Activated effector memory CD4-positive, alpha-beta T cell treated with Interleukin-2 at 50 U/mL for 16 hours (primary cell): ENCODE results near the gene TMEM256.
A peak's percentile ranks its signal among the peaks of the same experiment; 100 is the strongest.

Experiments used
- DNase-seq: peaks from one replicate; pipeline ENCODE4 v3.0.0-alpha.2; 2020

Gene TMEM256

DNA sequence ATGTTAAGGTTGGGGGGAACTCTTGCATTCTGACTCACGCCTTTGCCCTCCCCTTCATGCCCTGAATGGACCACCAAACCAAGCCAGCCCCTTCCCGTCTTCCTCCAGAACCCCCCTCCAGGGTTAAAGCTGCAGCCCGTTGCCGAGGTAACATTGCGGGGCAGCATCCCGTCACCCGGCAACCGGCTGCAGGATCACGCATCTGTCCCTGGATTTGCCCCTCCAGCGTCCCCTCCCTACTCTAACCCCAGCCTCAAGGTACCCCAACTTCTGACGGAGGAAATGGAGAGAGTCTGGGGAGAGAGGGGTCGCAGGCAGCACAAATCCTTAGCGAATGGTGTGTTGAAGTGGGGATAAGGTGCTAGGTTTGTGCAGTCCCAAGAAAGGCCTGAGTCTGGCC is 3.2 kb upstream of the TMEM256 start:
- no peak for DNase-seq

DNA sequence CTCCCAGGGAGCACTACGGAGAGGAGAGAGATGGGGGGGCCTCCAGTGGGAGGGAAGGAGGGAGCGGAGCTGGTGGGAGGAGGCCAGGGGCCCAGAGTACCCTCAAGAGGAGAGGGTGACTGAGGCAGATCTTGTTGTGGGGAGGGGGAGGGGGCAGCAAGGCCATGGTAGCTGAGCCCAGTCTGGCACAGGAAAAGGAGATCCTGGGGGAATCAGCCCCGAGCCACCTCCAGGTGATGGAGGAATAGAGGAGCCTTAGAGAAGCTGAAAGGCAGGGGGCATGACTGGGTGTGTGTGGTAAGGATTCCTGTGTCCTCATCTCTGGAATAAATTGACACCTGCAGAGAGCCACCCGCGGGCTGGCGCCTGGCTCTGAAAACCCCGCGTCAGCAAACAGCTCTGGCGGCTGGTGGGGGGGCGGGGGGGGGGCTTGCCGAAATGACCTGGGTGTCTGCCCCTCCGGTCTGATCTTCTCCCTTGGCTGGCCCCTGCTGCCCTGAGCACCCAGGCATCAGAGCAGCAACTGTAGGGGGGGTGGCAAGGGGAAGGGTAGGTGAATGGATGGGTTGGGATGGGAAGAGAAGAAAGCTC is 2.4 kb upstream of the TMEM256 start:
- DNase-seq: no peak

DNA sequence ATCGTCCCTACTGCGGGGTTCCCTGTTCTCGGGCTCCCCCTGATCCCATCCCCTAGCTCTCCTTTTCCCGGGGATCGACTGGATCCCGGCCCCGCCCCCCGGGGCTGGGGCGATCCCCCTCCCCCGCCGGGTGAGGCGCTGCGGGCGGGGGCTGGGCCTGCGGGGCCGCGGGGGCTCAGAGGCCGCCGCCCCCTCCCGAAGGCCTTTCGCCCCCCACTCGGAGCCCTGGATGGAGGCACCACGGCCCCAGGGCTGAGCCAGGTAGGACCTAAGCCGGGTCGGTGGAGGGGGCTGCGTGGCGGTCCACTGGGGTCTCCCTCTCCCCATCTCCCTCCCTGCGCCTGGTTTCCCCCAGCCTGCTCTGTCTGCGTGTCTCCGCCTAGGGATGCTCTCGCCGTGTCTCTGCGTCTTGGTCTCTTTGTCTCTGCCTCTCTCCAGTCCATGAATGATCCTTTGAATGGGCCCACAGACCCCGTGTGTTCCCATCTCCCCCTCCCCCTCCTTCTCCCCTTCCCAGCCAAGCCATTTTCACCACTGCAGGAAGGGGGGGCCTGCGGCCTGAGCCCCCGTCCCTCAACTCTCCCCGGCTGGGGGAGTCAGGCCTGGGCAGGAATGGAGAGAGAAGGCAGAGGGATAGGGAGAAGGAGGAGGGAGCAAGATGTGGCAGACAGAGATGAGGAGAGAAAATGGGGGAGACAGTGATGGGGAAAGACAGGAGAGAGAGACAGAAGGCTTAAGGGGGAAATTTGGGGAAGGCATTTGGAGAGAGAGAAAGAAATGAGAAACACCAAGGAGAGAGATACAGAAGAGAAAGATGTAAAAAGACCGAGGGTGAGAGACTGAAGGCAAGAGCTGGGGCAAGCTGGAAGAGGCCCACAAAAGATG is 1.7 kb upstream of the TMEM256 start:
- DNase-seq: no peak

DNA sequence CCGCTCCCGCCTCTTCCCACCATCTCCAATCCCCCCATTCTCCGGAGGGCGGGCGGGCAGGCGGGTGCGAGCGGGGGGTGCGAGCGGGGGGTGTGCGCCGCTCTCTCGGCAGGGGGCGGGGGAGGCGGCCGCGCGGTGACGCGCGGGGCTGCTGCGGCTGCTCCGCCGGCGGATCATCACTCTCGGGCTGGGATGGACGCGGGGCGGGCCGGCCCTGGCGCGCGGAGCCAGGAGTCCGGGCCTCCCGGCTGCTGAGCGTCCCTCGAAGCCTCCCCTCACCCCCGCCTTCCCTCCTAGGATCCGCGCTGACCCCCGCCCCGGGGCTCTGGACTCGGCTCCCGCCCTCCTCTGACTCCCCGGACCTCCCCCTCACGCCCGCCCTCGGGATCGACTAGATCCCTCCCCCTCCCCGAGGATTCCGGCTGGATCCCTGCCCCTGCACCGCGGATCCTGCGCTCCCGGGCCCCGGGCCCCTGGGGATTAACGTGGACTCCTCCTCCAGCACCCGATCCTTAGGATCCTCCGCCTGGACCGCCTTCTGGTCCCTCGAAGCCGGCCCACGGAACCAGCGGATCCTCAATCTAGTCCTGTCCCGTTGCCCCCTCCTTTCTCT is 946 bp upstream of the TMEM256 start:
- DNase-seq: no peak

DNA sequence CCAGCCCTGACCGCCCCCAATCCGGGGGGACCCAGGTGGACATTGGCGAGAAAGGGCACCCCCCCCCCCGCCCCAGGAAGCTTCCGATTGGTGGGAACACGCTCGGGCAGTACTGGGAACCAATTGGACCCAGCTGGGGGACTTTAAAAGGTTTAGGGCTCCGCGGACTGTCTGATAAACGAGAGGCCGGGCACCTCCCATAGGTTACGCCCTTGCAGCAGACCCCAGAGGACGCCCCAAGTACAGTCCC is 245 bp downstream of the TMEM256 start:
- DNase-seq: no peak

DNA sequence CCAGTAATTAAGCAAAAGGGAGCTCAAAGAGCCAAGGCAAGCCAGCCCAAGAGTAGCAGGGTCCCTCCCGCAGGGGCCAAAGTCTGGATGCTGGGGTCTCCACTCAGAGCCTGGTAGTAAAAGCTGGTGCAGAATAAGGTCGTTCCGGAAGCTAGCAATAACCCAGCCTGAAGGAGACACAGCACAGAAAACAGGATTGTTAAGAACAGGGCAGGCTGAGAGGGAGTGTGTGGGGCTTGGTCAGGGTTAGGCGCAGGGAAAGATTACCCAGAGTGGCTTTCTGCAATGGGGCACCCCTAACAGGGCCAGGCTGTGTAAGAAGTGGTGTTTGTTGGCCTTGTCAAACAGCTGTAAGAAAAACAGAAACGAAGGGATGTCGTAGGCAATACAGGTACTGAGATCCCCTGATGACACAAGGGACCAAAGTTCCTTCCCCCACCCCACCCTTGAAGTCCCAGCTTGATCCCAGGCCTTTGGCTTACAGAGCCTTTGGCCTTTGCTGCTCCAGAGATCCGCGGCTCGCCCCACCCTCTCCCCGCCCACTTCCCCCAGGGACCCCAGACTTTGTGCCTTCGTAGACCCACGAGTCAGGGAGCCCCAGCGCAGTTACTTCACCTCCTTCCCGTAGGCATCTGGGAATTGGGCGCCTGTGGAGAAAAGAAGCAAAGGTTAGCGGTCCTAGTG is 712 bp downstream of the TMEM256 start:
- no peak for DNase-seq

DNA sequence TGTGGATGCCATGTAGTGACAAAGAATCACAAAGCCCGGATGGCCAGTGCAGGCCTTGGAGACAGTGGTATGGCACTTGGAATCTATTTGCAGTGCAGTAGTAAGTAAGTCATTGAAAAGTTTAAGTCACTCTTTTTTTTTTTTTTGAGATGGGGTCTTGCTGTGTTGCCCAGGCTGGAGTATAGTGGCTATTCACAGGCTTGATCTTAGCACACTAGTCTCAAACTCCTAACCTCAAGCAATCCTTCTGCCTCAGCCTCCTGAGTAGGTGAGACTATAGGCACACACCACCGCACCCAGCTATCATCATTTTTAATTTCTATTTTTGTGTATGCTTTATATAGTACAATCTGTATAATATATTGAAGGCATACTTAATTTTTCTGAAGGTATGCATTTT is 5.3 kb downstream of the TMEM256 start:
- DNase-seq: no peak

DNA sequence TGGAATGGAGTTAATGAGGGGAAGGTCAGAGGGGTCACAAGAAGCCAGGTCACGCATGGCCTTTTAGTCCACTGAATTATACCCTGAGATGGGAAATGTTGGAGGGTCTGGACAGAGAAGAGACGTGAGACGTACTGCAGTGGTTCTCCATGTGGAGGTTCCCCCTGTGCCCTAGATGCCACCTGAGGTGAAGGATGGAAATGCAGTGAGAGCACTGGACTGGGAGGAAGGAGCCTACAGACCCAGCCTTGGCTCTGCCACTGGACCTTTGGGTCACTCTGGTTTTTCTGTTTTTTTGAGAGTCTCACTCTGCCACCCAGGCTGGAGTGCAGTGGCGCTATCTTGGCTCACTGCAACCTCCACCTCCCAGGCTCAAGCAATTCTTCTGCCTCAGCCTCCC is 7.8 kb downstream of the TMEM256 start:
- DNase-seq: no peak

DNA sequence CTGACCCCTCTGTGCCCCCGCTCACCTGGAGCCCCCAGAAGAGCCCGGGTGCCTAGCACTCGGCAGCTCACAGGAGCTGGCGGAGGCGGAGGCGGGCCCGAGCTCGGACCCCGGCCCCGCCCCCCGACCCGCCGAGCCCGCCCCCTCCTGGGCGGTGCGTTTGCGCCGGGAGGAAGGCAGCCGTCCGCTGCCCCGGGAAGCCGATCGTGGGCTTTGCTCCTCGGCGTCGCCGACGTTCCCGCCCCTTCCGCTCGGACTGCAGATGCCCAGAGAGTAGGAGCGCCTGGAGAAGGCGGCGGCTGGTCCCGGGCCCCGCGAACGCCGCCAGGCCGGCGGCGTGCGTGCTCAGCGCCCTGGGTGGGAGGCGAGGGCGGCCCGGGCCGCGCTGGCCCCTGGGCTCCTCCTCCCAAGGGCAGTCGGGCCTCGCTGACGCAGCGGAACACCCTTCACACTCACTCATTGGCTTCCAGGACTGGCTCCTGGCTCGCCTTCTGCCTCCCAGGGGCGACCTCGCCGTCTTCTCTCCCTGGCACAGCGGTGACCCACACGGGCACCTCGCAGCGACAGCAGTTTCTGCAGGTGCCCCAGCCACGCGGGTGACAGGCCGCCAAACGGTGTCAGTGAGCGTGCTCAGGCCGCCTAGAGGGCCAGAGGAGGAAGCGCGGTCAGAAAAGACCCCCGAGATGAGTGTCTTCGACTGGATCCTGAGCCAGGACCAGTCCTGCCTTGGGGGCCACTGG is 9.3 kb downstream of the TMEM256 start, which contains the start of gene PLSCR3:
PLSCR3 (minus strand) TSS at position 74 of the 740 bp plus-strand sequence. CDS start 415 bp downstream, outside the sequence.
- peak; percentile 80 for DNase-seq

DNA sequence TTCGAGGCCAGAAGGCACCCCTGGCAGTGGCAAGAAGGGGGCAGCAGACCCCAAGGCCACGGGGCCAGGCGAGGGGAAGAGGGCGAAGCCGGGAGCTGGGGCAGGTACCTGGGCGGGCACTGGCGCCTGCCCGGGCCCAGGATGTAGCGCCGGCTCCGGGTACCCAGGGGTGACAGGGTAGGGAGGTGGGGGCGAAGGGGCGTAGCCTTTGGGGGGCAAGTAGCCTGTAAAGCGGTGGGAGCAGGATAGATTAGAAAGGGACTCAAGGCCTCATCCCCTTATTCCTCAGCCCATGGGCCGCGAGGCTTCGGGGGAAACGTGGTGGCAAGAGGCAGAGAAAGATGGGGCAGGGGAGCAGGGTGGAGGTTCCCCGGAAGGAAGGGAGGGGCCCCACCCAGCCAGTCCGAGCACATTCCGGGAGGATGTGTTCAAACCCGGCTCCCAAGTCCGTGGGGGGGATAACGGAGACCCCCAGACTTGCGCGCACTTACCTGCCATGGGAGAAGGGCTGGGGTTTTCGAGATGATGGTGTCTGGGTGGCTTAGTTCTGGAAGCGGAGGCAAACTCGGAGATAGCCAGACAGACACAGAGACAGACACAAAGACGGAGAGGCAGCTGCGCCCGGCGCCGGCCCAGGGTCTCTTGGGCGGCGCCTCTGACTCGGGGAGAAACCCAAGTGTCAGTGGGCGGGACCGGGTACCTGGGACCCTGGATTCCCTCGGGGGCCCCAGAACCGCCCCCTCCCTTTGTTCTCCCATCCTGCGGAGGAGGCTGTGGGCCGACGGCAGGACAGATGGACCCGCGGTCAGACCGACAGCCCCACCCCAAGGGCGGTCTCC is 10.1 kb downstream of the TMEM256 start:
- peak; percentile 31 for DNase-seq

DNA sequence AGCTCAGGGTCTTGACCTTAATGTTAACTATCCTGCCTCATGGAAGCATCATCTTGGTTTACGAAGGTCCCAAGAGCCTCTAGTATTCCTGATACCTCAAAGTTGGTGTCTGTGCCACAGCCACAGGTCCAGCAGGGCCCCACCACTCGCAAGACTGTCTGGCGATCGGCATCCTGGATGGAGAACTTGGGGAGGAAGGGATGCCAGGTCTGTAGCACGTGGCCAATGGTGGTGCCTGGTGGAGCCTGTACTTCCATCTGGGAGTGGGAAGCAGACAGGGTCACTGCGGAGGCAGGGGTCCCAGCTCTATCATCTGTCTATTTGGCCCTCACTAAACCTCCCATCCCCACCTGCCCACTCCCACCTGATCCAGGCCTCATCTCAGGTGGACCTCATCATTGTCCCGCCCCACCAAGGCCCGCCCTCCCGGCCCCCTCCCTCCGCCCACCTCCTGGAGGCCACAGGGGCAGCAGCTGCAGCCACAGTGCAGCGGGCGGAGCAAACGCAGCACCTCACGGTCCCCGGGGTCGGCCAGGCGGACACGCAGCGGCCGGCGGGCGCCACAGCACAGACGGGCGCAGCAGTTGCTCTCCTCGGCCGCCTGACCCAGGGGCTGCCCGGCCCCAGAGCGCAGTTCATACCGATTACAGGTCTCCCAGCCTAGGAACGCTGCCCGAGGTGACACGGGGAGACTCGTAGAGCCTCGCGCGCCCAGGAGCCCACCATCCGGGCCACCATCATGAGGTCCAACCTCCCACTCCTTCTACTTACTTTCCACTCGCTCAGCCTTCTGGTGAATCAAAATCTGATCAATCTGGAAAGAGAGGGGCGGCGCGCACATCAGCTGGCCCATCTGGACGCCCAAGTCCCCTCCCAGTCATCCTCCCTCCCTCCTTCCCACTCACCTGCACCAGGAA is 10.9 kb downstream of the TMEM256 start:
- no peak for DNase-seq

DNA sequence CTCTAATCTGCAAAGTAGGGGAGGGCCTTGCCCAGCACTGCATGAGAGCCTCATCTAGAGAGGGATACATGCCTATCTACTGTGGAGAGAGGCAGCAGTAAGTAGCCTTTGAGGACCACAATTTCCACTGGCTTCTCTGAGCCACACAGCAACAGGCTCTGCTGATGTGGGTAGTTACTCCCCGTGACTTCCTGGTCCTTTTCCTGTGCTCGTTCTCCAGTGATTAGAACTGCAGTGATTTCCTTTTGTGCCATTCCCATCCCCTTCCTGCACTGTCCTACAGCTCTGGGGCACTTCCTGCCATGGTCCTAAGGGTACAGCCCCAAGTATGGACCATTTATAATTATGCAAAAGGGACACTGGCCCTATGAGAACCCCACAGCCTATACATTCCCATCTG is 12.6 kb downstream of the TMEM256 start:
- DNase-seq: no peak

DNA sequence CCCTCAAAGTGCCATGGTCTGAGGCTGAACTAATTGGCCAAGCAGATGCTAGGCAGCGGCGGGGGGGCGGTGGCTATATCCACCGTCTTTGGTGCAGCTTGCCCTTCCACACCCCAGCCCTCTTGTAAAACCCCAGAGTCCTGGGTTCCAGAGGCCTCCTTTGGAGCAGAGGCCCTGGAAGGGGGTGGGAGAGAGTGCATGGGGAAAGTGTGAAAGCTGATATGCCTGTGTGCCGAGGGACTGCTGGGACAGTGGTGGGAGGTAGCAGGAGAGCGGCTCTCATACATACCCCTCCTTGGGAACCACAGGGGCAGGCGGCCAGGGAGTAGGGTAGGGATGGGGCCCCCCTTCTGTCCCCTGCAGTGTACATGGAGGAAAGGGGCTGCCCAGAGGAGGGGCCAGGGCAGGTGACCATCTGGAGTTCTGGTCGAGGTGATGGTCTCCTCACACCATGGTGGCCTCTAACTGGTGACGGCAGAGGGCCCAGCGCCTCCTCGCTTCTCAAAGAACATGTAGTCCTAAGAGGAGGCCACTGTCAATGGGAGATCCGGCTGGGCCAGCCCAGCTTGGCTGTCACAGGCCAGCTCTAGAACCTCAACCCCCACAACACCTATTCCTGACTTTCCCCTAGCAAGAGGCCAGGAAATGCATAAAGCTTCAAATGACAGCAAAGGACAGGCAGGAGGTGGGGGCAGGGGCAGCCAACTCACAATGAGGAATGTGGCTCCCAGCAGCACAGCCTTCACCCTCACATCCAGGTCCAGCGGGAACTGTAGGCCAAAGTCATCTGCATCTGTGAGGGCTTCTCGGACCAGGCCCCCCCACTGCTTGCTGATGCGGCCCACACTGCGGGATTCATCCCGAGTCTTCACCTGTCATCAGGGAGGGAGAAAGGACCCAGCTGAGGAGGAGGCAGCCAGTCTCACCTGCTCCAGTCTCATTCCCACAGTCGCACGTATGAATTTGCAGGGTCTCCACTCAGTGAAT is 13.7 kb downstream of the TMEM256 start:
- DNase-seq: no peak

DNA sequence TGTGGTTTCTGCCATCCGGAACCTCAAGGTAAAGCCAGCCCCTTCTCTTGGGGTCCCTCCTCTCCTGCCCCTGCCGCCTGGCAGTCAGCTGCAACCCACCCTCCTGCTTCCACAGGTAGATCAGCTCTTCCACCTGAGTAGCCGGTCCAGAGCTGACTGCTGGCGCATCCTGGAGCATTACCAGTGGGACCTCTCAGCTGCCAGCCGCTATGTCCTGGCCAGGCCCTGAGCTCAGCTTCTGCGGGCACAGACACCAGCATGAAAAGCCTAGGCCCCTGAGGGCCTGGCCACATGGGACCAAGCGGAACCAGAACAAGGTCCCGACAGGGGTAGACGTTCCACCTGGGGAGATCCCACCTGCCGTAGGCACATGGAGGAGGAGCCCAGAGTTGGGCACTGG is 15.0 kb downstream of the TMEM256 start:
- no peak for DNase-seq

DNA sequence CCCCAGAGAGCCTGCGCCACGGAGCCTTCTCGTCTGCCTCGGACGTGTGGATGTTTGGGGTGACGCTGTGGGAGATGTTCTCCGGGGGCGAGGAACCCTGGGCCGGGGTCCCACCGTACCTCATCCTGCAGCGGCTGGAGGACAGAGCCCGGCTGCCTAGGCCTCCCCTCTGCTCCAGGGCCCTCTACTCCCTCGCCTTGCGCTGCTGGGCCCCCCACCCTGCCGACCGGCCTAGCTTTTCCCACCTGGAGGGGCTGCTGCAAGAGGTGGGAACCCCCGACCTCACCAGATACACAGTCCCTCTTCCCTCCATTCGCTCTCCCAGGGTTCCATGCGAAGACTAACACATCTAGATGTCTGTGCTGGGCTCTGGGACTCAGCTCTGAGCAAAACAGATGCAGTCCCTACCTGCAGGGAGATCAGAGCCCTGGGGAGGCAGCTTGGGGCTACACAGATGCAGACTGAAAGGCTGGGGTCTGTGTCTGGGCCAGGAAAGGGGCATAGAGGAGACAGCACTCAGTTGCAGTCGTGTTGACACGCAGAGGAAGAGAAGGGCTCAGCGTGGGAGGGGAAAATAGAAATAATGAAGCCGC is 19.3 kb downstream of the TMEM256 start:
- DNase-seq: no peak

DNA sequence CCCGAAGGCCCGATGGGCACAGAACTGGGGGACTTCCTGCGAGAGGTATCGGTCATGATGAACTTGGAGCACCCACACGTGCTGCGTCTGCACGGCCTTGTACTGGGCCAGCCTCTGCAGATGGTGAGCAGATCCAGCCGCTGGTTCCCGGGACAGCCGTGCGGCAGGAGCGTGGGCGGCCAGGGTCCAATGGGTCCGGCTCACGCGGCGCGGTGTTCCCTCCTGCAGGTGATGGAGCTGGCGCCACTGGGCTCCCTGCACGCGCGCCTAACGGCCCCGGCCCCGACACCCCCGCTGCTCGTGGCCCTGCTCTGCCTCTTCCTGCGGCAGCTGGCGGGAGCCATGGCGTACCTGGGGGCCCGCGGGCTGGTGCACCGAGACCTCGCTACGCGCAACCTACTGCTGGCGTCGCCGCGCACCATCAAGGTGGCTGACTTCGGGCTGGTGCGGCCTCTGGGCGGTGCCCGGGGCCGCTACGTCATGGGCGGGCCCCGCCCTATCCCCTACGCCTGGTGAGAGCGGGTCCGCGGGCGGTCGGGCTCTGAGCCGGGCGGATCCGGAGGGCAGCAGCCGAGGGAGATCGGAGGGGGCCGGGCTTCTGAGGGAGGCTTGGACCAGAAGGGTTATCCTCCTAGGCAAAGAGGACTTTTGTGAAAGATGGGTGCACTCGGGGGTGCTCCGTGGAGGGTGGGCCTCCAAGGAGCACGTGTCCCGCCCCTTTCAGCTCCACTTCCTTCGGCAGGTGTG is 20.0 kb downstream of the TMEM256 start:
- DNase-seq: peak; percentile 77

DNA sequence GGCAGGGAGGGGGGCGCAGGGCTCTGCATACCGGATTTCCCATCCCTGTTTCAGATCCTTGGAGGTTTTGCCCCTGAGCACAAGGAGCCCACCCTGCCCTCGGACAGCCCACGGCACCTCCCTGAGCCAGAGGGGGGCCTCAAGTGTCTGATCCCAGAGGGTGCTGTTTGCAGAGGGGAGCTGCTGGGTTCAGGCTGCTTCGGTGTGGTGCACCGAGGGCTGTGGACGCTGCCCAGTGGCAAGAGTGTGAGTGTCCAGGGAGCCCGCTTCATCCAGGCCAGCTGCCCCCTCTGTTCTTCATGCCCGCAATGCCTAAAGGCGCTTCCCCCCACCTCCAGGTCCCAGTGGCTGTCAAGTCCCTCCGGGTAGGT is 20.5 kb downstream of the TMEM256 start:
- DNase-seq: no peak

DNA sequence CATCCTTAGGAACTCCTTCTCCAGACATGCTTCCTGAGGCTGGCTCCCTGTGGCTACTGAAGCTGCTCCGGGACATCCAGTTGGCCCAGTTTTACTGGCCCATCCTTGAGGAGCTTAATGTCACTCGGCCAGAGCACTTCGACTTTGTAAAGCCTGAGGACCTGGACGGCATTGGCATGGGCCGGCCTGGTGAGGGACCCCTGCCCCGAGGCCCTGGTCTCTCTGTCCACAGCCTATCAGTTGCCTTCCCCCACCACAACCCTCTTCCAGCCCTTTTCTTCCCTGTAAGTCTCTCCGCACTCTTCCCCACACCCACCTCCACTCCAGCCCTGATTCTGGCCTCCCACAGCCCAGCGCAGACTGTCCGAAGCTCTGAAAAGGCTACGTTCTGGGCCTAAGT is 21.0 kb downstream of the TMEM256 start:
- no peak for DNase-seq
